ENCODE data around the gene ADGRL3.

ADGRL3 gene

GRCh38 chr4:61531188-61531587, 331.1 kb downstream of the ADGRL3 start:
- in situ Hi-C loops (cut with HindIII; ENCODE audit: low sequenced_read_pairs): no loop called here

GRCh38 chr4:61532336-61533000, 332.3 kb downstream of the ADGRL3 start:
- in situ Hi-C loops (cut with HindIII; ENCODE audit: low sequenced_read_pairs): no loop called here

- in situ Hi-C loops (cut with HindIII; ENCODE audit: low sequenced_read_pairs): no loop called here
Observed at GRCh38 chr4:61533140-61533539, 333.0 kb downstream of the ADGRL3 start.

- in situ Hi-C loops (cut with HindIII; ENCODE audit: low sequenced_read_pairs): no loop called here
Observed at GRCh38 chr4:61540944-61541343, 340.8 kb downstream of the ADGRL3 start.

GRCh38 chr4:61541459-61541858, 341.3 kb downstream of the ADGRL3 start:
- in situ Hi-C loops (cut with HindIII; ENCODE audit: low sequenced_read_pairs): no loop called here

GRCh38 chr4:61543976-61544375, 343.9 kb downstream of the ADGRL3 start:
- in situ Hi-C loops (cut with HindIII; ENCODE audit: low sequenced_read_pairs): no loop called here

GRCh38 chr4:61545902-61546480, 345.9 kb downstream of the ADGRL3 start:
- in situ Hi-C loops (cut with HindIII; ENCODE audit: low sequenced_read_pairs): no loop called here

GRCh38 chr4:61549336-61549735, 349.2 kb downstream of the ADGRL3 start:
- in situ Hi-C loops (cut with HindIII; ENCODE audit: low sequenced_read_pairs): no loop called here

- in situ Hi-C loops (cut with HindIII; ENCODE audit: low sequenced_read_pairs): no loop called here
Observed at GRCh38 chr4:61553557-61554125, 353.5 kb downstream of the ADGRL3 start.

- in situ Hi-C loops (cut with HindIII; ENCODE audit: low sequenced_read_pairs): no loop called here
Observed at GRCh38 chr4:61555789-61556188, 355.7 kb downstream of the ADGRL3 start.

- in situ Hi-C loops (cut with HindIII; ENCODE audit: low sequenced_read_pairs): no loop called here
Observed at GRCh38 chr4:61556277-61556676, 356.2 kb downstream of the ADGRL3 start.

- in situ Hi-C loops (cut with HindIII; ENCODE audit: low sequenced_read_pairs): no loop called here
Observed at GRCh38 chr4:61559396-61559795, 359.3 kb downstream of the ADGRL3 start.

GRCh38 chr4:61561028-61561427, 360.9 kb downstream of the ADGRL3 start:
- in situ Hi-C loops (cut with HindIII; ENCODE audit: low sequenced_read_pairs): no loop called here

GRCh38 chr4:61571761-61572559, 371.8 kb downstream of the ADGRL3 start:
- in situ Hi-C loops (cut with HindIII; ENCODE audit: low sequenced_read_pairs): no loop called here

- in situ Hi-C loops (cut with HindIII; ENCODE audit: low sequenced_read_pairs): no loop called here
Observed at GRCh38 chr4:61575796-61576195, 375.7 kb downstream of the ADGRL3 start.

- in situ Hi-C loops (cut with HindIII; ENCODE audit: low sequenced_read_pairs): no loop called here
Observed at GRCh38 chr4:61579786-61580185, 379.7 kb downstream of the ADGRL3 start.

GRCh38 chr4:61580721-61581377, 380.7 kb downstream of the ADGRL3 start:
- in situ Hi-C loops (cut with HindIII; ENCODE audit: low sequenced_read_pairs): no loop called here

GRCh38 chr4:61583696-61584095, 383.6 kb downstream of the ADGRL3 start:
- in situ Hi-C loops (cut with HindIII; ENCODE audit: low sequenced_read_pairs): no loop called here

- in situ Hi-C loops (cut with HindIII; ENCODE audit: low sequenced_read_pairs): no loop called here
Observed at GRCh38 chr4:61588621-61589402, 388.7 kb downstream of the ADGRL3 start.

- in situ Hi-C loops (cut with HindIII; ENCODE audit: low sequenced_read_pairs): no loop called here
Observed at GRCh38 chr4:61590881-61591280, 390.8 kb downstream of the ADGRL3 start.

Measured in endothelial cell of hepatic sinusoid (primary cell).